Endothelial cell of umbilical vein (primary cell): ENCODE results near the gene SCNN1B. TPM values are rescaled to one million over a fixed set of nuclear protein-coding genes. Genes with fewer than 3 reads are reported as not detected.

Source experiments
- BruUV-seq: library from RNA; stranded (reverse); fragments of 400-500 nt; replicated peaks from 2 replicates; lab custom pipeline; 2021; lab: Mats Ljungman, UMichigan
- CTCF ChIA-PET: fragments of 300-600, 350-600 bp; sonication (Branson Sonifier 250); formaldehyde crosslinking; loops from one replicate; lab custom pipeline; 2021; ENCODE audit warnings: antibody characterized with exemption, inconsistent platforms; lab: Charles Lee
- POLR2A ChIA-PET: fragments of 300-600, 350-600 bp; sonication (Branson Sonifier 250); formaldehyde crosslinking; loops from one replicate; lab custom pipeline; 2021; ENCODE audit warnings: antibody characterized with exemption, inconsistent platforms; lab: Charles Lee
- DNase-seq: peaks from one replicate; pipeline ENCODE4 v3.0.0-alpha.2; 2011; ENCODE audit warnings: low read depth, low spot score
- FAIRE-seq: peaks from 2 replicates; lab custom pipeline; 2011; peaks lifted over from hg19 to GRCh38; lab: Jason Lieb, UNC
- H2AFZ ChIP-seq: 2 replicates; pipeline ENCODE4 v1.6.0; 2012; ENCODE audit warnings: low read depth, low read length, control low read depth, inconsistent platforms
- H3K27ac ChIP-seq: 2 replicates; pipeline ENCODE4 v1.5.1; 2011; ENCODE audit warnings: low read depth, mild to moderate bottlenecking, control low read depth, low read length, moderate library complexity; ENCODE audit not compliant: insufficient read depth
- H3K27me3 ChIP-seq, 2 experiments: 2 replicates each; pipeline versions ENCODE4 v1.6.0 to v1.6.1; 2011; ENCODE audit warnings: low read length in 2 of 2, mixed read lengths in 1 of 2; ENCODE audit not compliant: control insufficient read depth in 2 of 2, insufficient read depth in 2 of 2
- H3K36me3 ChIP-seq, 2 experiments: 2 replicates in 1 of 2; 3 replicates in 1 of 2; pipeline ENCODE4 v1.5.1; 2011; ENCODE audit warnings: low read length in 2 of 2, mild to moderate bottlenecking in 1 of 2, moderate library complexity in 1 of 2; ENCODE audit not compliant: control insufficient read depth in 2 of 2, insufficient read depth in 2 of 2; ENCODE audit errors: extremely low read depth in 1 of 2
- H3K4me1 ChIP-seq: 3 replicates; pipeline ENCODE4 v1.5.1; 2011; ENCODE audit warnings: mild to moderate bottlenecking, low read length; ENCODE audit not compliant: control insufficient read depth, insufficient read depth; ENCODE audit errors: extremely low read depth
- H3K4me2 ChIP-seq: 2 replicates; pipeline ENCODE4 v1.6.1; 2011; ENCODE audit warnings: low read length, control low read depth, mixed read lengths; ENCODE audit not compliant: insufficient read depth
- H3K4me3 ChIP-seq, 3 experiments: fragments of 200-600 bp in 1 of 3; sonication (generic), shearing (Covaris generic) in 1 of 3; replicated peaks in 1 of 3; 2 replicates each; pipeline ENCODE4 v1.5.1; 2011 to 2016; ENCODE audit warnings: control low read depth in 3 of 3, low read length in 3 of 3, mild to moderate bottlenecking in 2 of 3, inconsistent platforms in 1 of 3, low read depth in 1 of 3, moderate library complexity in 1 of 3; ENCODE audit not compliant: insufficient read depth in 1 of 3
- H3K79me2 ChIP-seq: 2 replicates; pipeline ENCODE4 v1.6.0; 2012; ENCODE audit warnings: low read length, inconsistent platforms; ENCODE audit not compliant: control insufficient read depth, insufficient read depth
- H3K9ac ChIP-seq: replicated peaks from 2 replicates; pipeline ENCODE3; 2011; ENCODE audit warnings: low read length, control low read depth; ENCODE audit not compliant: insufficient read depth; ENCODE audit errors: extremely low read depth
- H3K9me1 ChIP-seq: replicated peaks from 3 replicates; pipeline ENCODE4 v1.6.0; 2011; ENCODE audit warnings: mild to moderate bottlenecking, low read length; ENCODE audit not compliant: control insufficient read depth, insufficient read depth; ENCODE audit errors: extremely low read depth
- H3K9me3 ChIP-seq: replicated peaks from 2 replicates; pipeline ENCODE4 v1.5.1; 2012; ENCODE audit warnings: low read length, inconsistent platforms; ENCODE audit not compliant: control insufficient read depth, insufficient read depth
- H4K20me1 ChIP-seq: replicated peaks from 2 replicates; pipeline ENCODE3; 2011; ENCODE audit warnings: mild to moderate bottlenecking, low read length; ENCODE audit not compliant: control insufficient read depth, insufficient read depth; ENCODE audit errors: extremely low read depth
- CTCF ChIP-seq, 2 donors: IDR thresholded peaks; 1 replicate in 1 of 2; 2 replicates in 1 of 2; pipeline ENCODE4 v1.5.1; 2011; ENCODE audit warnings: low read length in 2 of 2, mild to moderate bottlenecking in 2 of 2, moderate library complexity in 2 of 2, control low read depth in 1 of 2, inconsistent platforms in 1 of 2, low read depth in 1 of 2; ENCODE audit not compliant: insufficient read depth in 1 of 2; ENCODE audit errors: extremely low read depth in 1 of 2
- EZH2 ChIP-seq: IDR thresholded peaks from 2 replicates; pipeline ENCODE4 v1.6.1; 2012; ENCODE audit warnings: borderline replicate concordance, low read depth, mild to moderate bottlenecking, moderate library complexity, low read length, inconsistent platforms; ENCODE audit not compliant: severe bottlenecking
- FOS ChIP-seq: IDR thresholded peaks from 2 replicates; pipeline ENCODE4 v1.6.1; 2011; ENCODE audit warnings: mild to moderate bottlenecking, low read length, moderate library complexity, borderline replicate concordance; ENCODE audit not compliant: insufficient read depth
- GATA2 ChIP-seq: IDR thresholded peaks from 2 replicates; pipeline ENCODE4 v1.7.0; 2011; ENCODE audit warnings: low read depth, mild to moderate bottlenecking, moderate library complexity, mixed read lengths, low read length; ENCODE audit not compliant: insufficient read length, insufficient read depth
- JUN ChIP-seq: IDR thresholded peaks from 2 replicates; pipeline ENCODE4 v1.6.1; 2011; ENCODE audit warnings: borderline replicate concordance, low read depth; ENCODE audit not compliant: insufficient read length, insufficient read depth
- MAX ChIP-seq: IDR thresholded peaks from 2 replicates; pipeline ENCODE4 v1.6.1; 2011; ENCODE audit not compliant: insufficient read depth, insufficient read length
- MYC ChIP-seq: IDR thresholded peaks from one replicate; pipeline ENCODE4 v1.6.1; 2011; ENCODE audit warnings: mild to moderate bottlenecking, low read depth, low read length
- POLR2A ChIP-seq: IDR thresholded peaks from 2 replicates; pipeline ENCODE4 v1.6.1; 2012; ENCODE audit warnings: low read depth, mild to moderate bottlenecking, control low read depth, low read length
- POLR2AphosphoS5 ChIP-seq: IDR thresholded peaks from 2 replicates; pipeline ENCODE4 v1.6.1; 2012; ENCODE audit warnings: low read depth, mild to moderate bottlenecking, control low read depth, low read length, moderate library complexity; ENCODE audit not compliant: insufficient read depth
- dilution Hi-C: fragments of 300-500 bp; cut with MboI; formaldehyde crosslinking; loops from one replicate; pipeline ENCODE4 v1.15.0; 2019; ENCODE audit warnings: low sequenced_read_pairs; ENCODE audit not compliant: extremely low pct_ligation_motif_present
- intact Hi-C: fragments of 100-400 bp; cut with micrococcal nuclease; formaldehyde crosslinking; loops from one replicate; pipeline ENCODE4 v1.10.0; 2022
- polyA plus RNA-seq, 4 experiments: library from polyadenylated mRNA; depleted of rRNA in 3 of 4; stranded (reverse) in 3 of 4; unstranded in 1 of 4; fragments of >200 nt; gene quantifications; 2 replicates each; pipeline versions ENCODE4 v1.2.1 to v1.2.3, GENCODE V29; 2011 to 2012; ENCODE audit warnings: missing spikeins in 1 of 4
- total RNA-seq: library from RNA; stranded (reverse); gene quantifications from 2 replicates; pipeline ENCODE4 v1.2.3, GENCODE V29; 2021

Gene SCNN1B
- total and polyA plus RNA-seq, 2 donors (not counting 3 experiments of a cell fraction or from before 2014, with no cell fraction given) = not detected

GRCh38 chr16:23420011-23420410 lies 117.9 kb downstream of the SCNN1B start:
- no peak for TF ChIP-seq MYC
- TF ChIP-seq MAX = no peak
- TF ChIP-seq GATA2 = no peak
- no peak for TF ChIP-seq EZH2
- no peak for TF ChIP-seq CTCF (IDR thresholded peaks at IDR 0.05; ENCODE audit: extremely low read depth in 1 of 2, insufficient read depth in 1 of 2, low read depth in 1 of 2, low read length in 2 of 2)
- TF ChIP-seq POLR2A = no peak
- TF ChIP-seq POLR2AphosphoS5 = no peak
- TF ChIP-seq FOS = no peak
- no peak for TF ChIP-seq JUN
- Histone ChIP-seq H3K9me3 (no peaks in the 10 kb centered on the region), H3K79me2 (no peaks in the 10 kb centered on the region), H3K4me3 (no peak overlapping the region), H3K27ac (no peak overlapping the region), H3K4me1 (peaks cover 24% of the 10 kb centered on the region), H3K9me1 (no peaks in the 10 kb centered on the region), H3K9ac (no peak overlapping the region), H3K4me2 (no peak overlapping the region), H3K27me3 (no peaks in the 10 kb centered on the region), H3K36me3 (peaks cover 0 to 4% of the 10 kb centered on the region in 2 experiments), H4K20me1 (no peaks in the 10 kb centered on the region), H2AFZ (no peak overlapping the region)
- dilution Hi-C loops = no loop called here
- no peak for DNase-seq
- BruUV-seq = no TSS peak
- ChIA-PET POLR2A (no interaction called here), CTCF (interaction anchor here (0.9 to 1.1 kb wide), 4 partner anchors 10 to 16 kb away, joined by 3 to 7 read pairs (median 3); no protein-coding TSS in a partner anchor)
- intact Hi-C loops = no loop called here
- no peak for FAIRE-seq
